ENCODE measurements around the gene DIABLO. TPM values are rescaled to one million over a fixed set of nuclear protein-coding genes. Genes with fewer than 3 reads are reported as not detected.
"Not testable (repeated sequence)": the region's sequence is repeated elsewhere in the genome, so short reads cannot be mapped to it uniquely, and the experiment has no call there.

Gene DIABLO
- polyA plus RNA-seq (2013): 36.1 TPM

DNA sequence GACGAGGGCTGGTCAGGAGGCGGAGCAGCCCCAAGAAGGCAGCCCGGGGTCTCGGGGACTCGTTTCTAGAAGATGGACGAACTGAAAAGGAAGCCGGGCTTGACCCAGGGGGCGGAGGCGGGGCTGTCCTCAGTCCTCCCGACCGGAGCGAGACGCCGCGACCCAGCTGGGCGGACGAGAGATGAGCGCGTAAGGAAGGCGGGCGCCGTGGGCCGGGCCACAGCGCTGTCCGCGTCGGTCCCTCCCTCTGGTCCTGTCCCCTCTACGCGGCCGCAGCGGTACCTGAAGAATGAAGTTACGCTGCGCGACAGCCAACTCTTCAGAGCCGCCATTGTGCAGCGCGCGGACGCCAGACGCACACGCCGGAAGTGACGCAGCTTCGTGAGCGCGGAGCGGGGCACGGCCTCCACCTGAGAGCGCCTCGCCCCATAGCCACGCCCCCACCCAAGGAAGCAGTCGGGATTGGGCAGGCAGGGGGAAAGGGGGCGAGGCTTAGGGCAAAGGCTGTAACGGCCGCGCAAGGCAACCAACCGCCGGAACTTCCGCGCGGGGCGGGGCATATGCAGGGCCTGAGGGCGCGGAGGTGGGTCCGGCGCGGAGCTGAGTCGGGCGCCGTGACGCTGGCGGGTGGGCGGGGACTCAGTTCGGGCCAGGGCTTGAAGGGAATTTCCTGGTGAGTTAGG lies at the start of gene DIABLO:
Gene DIABLO (minus strand): TSS at position 370 of the 683 bp plus-strand sequence. CDS start 38 bp downstream, at position 332.
- Histone ChIP-seq H3K9me3 (ENCODE audit: control extremely low read depth in 1 of 5, control insufficient read depth in 4 of 5, insufficient read depth in 2 of 5, low read depth in 1 of 5, low read length in 4 of 5) (no peaks in the 10 kb centered on the region), H3K4me1 (ENCODE audit: control extremely low read depth in 1 of 4, control insufficient read depth in 4 of 4, insufficient read depth in 4 of 4, low read length in 3 of 4) (peaks cover 0 to 29% (median 21%) of the 10 kb centered on the region in 4 experiments), H3K27me3 (replicated peaks in 2 of 5; ENCODE audit: control insufficient read depth in 4 of 5, insufficient read depth in 5 of 5, low read length in 4 of 5) (no peaks in the 10 kb centered on the region), H3K27ac (ENCODE audit: insufficient read depth in 1 of 2, low read depth in 1 of 2, low read length in 2 of 2, poor library complexity in 1 of 2, severe bottlenecking in 2 of 2) (peak within 1 kb of the TSS; percentile 89 to 94), H3K4me3 (ENCODE audit: control insufficient read depth in 1 of 7, extremely low read depth in 1 of 7, insufficient read depth in 4 of 7, low read depth in 2 of 7, low read length in 6 of 7) (peak within 1 kb of the TSS; percentile 74 to 99 (median 96)), H3K36me3 (ENCODE audit: control insufficient read depth in 4 of 4, insufficient read depth in 4 of 4, low read length in 3 of 4) (peaks cover 6 to 40% (median 29%) of the 10 kb centered on the region in 4 experiments)
- POLR2A ChIA-PET: interaction anchor here (0.8 to 1.1 kb wide), 6 partner anchors 11 to 94 kb away, joined by 3 to 4 read pairs (median 3); partner anchors contain the start of gene VPS33A
- DNase-seq: peak; percentile 99 to 100 (median 100)
- WGBS (ENCODE audit: insufficient coverage): under 1% methylated on average over 63 of the region's 74 CpGs
- CTCF ChIA-PET: interaction anchor here (1.1 to 1.2 kb wide), 2 partner anchors 36 to 130 kb away, joined by 3 read pairs; no protein-coding TSS in a partner anchor

DNA sequence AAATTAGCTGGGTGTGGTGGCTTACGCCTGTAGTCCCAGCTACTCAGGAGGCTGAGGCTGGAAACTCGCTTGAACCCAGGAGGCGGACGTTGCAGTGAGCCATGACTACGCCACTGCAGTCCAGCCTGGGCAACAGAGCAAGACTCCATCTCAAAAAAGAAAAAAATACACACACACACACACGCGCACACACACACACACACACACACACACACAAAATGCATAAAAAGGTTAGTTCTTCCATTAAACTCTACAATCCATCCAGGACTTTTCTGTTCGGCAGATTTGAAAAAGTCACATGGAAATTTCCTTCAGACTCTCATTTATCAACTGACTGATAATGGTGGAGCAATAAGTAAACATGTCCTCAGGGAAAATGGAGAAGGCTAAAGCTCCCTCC lies 49.6 kb upstream of the DIABLO start:
- no peaks in the 10 kb centered on the region for H3K9me3 ChIP-seq (ENCODE audit: control extremely low read depth in 1 of 5, control insufficient read depth in 4 of 5, insufficient read depth in 2 of 5, low read depth in 1 of 5, low read length in 4 of 5)
- H3K27ac ChIP-seq (ENCODE audit: insufficient read depth in 1 of 2, low read depth in 1 of 2, low read length in 2 of 2, poor library complexity in 1 of 2, severe bottlenecking in 2 of 2): no peak overlapping the region
- peaks cover 0 to 1% (median 0%) of the 10 kb centered on the region in 4 experiments for H3K4me1 ChIP-seq (ENCODE audit: control extremely low read depth in 1 of 4, control insufficient read depth in 4 of 4, insufficient read depth in 4 of 4, low read length in 3 of 4)
- no peaks in the 10 kb centered on the region for H3K27me3 ChIP-seq (replicated peaks in 2 of 5; ENCODE audit: control insufficient read depth in 4 of 5, insufficient read depth in 5 of 5, low read length in 4 of 5)
- H3K4me3 ChIP-seq (ENCODE audit: control insufficient read depth in 1 of 7, extremely low read depth in 1 of 7, insufficient read depth in 4 of 7, low read depth in 2 of 7, low read length in 6 of 7): no peak overlapping the region
- peaks cover 6 to 39% (median 21%) of the 10 kb centered on the region in 4 experiments for H3K36me3 ChIP-seq (ENCODE audit: control insufficient read depth in 4 of 4, insufficient read depth in 4 of 4, low read length in 3 of 4)
- 100% methylated on average over 1 of the region's 8 CpGs for WGBS (ENCODE audit: insufficient coverage)
- ChIA-PET CTCF (no interaction called here), POLR2A (interaction anchor here (0.7 kb wide), 1 partner anchor 124 kb away, joined by 3 read pairs; no protein-coding TSS in a partner anchor)
- DNase-seq: no peak

DNA sequence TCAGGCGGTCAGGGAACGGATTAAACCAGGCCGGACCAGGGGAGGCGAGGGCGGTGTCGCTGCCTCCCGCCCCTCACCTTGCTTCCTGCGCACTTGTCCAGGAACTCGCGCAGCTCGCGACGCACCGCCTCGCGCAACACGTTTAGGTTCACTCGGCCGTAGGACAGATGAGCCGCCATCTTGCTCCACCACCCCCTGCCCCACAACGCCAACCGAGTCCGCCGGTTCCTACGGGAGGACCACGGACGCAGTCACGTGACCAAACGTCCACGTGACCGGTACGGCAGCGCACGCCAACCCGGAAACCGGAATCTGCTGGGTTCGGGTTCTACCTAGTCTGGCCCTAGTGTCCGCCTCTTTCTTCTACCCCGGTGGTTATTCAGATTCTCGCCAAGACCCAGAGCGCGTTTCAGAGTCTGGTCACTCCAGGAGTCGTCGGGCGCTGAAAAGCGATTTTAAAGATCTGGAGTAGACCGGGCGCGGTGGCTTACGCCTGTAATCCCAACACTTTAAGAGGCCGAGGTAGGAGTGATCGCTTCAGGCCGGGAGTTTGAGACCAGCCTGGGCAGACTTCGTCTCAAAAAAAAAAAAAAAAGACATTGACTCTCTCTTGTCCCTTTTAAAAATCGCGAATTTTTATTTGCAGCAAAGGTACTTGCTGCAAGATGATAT lies 40.5 kb upstream of the DIABLO start, which contains the start of gene VPS33A:
Gene VPS33A (minus strand): TSS at position 265 of the 672 bp plus-strand sequence. CDS start 86 bp downstream, at position 179.
- peak within 1 kb of the TSS; percentile 88 to 94 for H3K27ac ChIP-seq (ENCODE audit: insufficient read depth in 1 of 2, low read depth in 1 of 2, low read length in 2 of 2, poor library complexity in 1 of 2, severe bottlenecking in 2 of 2)
- no peaks in the 10 kb centered on the region for H3K9me3 ChIP-seq (ENCODE audit: control extremely low read depth in 1 of 5, control insufficient read depth in 4 of 5, insufficient read depth in 2 of 5, low read depth in 1 of 5, low read length in 4 of 5)
- H3K4me3 ChIP-seq (ENCODE audit: control insufficient read depth in 1 of 7, extremely low read depth in 1 of 7, insufficient read depth in 4 of 7, low read depth in 2 of 7, low read length in 6 of 7): peak within 1 kb of the TSS; percentile 76 to 99 (median 91)
- H3K36me3 ChIP-seq (ENCODE audit: control insufficient read depth in 4 of 4, insufficient read depth in 4 of 4, low read length in 3 of 4): peaks cover 3 to 17% (median 7%) of the 10 kb centered on the region in 4 experiments
- H3K4me1 ChIP-seq (ENCODE audit: control extremely low read depth in 1 of 4, control insufficient read depth in 4 of 4, insufficient read depth in 4 of 4, low read length in 3 of 4): peaks cover 11 to 16% (median 13%) of the 10 kb centered on the region in 4 experiments
- H3K27me3 ChIP-seq (replicated peaks in 2 of 5; ENCODE audit: control insufficient read depth in 4 of 5, insufficient read depth in 5 of 5, low read length in 4 of 5): no peaks in the 10 kb centered on the region
- CTCF ChIA-PET: interaction anchor here (1.0 kb wide), 1 partner anchor 21 kb away, joined by 3 read pairs; no protein-coding TSS in a partner anchor
- 0% methylated on average over 55 of the region's 56 CpGs for WGBS (ENCODE audit: insufficient coverage)
- POLR2A ChIA-PET: interaction anchor here (1.4 kb wide), 1 partner anchor 41 kb away, joined by 3 read pairs; the partner anchor contains the start of gene DIABLO
- DNase-seq: peak; percentile 98 to 99 (median 98)

DNA sequence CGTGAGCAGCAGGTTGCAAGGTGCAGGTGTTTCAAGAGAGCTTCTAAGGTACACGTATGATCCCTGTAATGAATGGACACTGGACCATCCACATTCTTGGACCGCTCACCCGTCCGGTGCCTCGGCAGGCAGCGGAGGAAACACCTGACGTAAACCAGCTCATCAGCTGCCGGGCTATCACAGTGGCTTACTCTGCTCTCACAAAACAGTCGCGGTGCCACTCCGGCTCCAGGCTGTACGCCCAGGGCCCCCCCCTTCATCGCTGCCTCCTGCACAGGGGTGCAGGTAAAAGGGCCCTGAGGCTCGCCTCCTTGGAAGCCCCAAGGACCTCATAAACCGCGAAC lies 40.0 kb upstream of the DIABLO start:
- under 1% methylated on average over 16 of the region's 17 CpGs for WGBS (ENCODE audit: insufficient coverage)
- H3K27me3 ChIP-seq (replicated peaks in 2 of 5; ENCODE audit: control insufficient read depth in 4 of 5, insufficient read depth in 5 of 5, low read length in 4 of 5): no peaks in the 10 kb centered on the region
- peak overlapping the region; percentile 88 to 94 for H3K27ac ChIP-seq (ENCODE audit: insufficient read depth in 1 of 2, low read depth in 1 of 2, low read length in 2 of 2, poor library complexity in 1 of 2, severe bottlenecking in 2 of 2)
- no peaks in the 10 kb centered on the region for H3K9me3 ChIP-seq (ENCODE audit: control extremely low read depth in 1 of 5, control insufficient read depth in 4 of 5, insufficient read depth in 2 of 5, low read depth in 1 of 5, low read length in 4 of 5)
- POLR2A ChIA-PET: interaction anchor here (1.4 kb wide), 1 partner anchor 40 kb away, joined by 3 read pairs; the partner anchor contains the start of gene DIABLO
- peak overlapping the region; percentile 76 to 99 (median 91) for H3K4me3 ChIP-seq (ENCODE audit: control insufficient read depth in 1 of 7, extremely low read depth in 1 of 7, insufficient read depth in 4 of 7, low read depth in 2 of 7, low read length in 6 of 7)
- DNase-seq: peak in 1 of 3 donors; percentile 8
- CTCF ChIA-PET: no interaction called here
- peaks cover 11 to 16% (median 13%) of the 10 kb centered on the region in 4 experiments for H3K4me1 ChIP-seq (ENCODE audit: control extremely low read depth in 1 of 4, control insufficient read depth in 4 of 4, insufficient read depth in 4 of 4, low read length in 3 of 4)
- H3K36me3 ChIP-seq (ENCODE audit: control insufficient read depth in 4 of 4, insufficient read depth in 4 of 4, low read length in 3 of 4): peaks cover 2 to 22% (median 11%) of the 10 kb centered on the region in 4 experiments

DNA sequence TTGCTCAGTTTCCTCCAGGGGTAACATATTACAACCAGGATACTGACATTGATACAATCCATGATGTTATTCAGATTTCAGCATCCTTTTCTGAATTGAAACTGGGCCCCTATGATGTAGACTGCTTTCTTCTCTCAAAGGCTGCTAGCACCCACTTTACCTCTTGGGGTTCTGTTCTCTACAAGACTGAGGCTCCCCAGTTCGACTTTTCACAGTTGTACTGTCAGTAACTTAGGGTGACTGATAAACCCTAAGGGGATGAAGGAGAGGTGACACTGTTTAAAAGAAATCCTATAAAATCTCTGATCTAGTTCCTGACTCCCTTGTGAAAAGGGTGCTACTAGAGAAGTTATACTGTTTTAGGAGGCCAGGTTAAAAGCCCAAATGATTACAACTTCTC lies 39.6 kb upstream of the DIABLO start:
- Histone ChIP-seq H3K36me3 (ENCODE audit: control insufficient read depth in 4 of 4, insufficient read depth in 4 of 4, low read length in 3 of 4) (peaks cover 2 to 24% (median 11%) of the 10 kb centered on the region in 4 experiments), H3K27ac (ENCODE audit: insufficient read depth in 1 of 2, low read depth in 1 of 2, low read length in 2 of 2, poor library complexity in 1 of 2, severe bottlenecking in 2 of 2) (peak overlapping the region; percentile 88 to 94), H3K9me3 (ENCODE audit: control extremely low read depth in 1 of 5, control insufficient read depth in 4 of 5, insufficient read depth in 2 of 5, low read depth in 1 of 5, low read length in 4 of 5) (no peaks in the 10 kb centered on the region), H3K27me3 (replicated peaks in 2 of 5; ENCODE audit: control insufficient read depth in 4 of 5, insufficient read depth in 5 of 5, low read length in 4 of 5) (no peaks in the 10 kb centered on the region), H3K4me1 (ENCODE audit: control extremely low read depth in 1 of 4, control insufficient read depth in 4 of 4, insufficient read depth in 4 of 4, low read length in 3 of 4) (peaks cover 11 to 16% (median 13%) of the 10 kb centered on the region in 4 experiments), H3K4me3 (ENCODE audit: control insufficient read depth in 1 of 7, extremely low read depth in 1 of 7, insufficient read depth in 4 of 7, low read depth in 2 of 7, low read length in 6 of 7) (peak overlapping the region; percentile 76 to 99 (median 91))
- CTCF ChIA-PET: no interaction called here
- no CpG with 5 or more reads among the region's 1 CpG for WGBS (ENCODE audit: insufficient coverage)
- POLR2A ChIA-PET: interaction anchor here (1.4 kb wide), 1 partner anchor 40 kb away, joined by 3 read pairs; the partner anchor contains the start of gene DIABLO
- peak in 2 of 3 donors; percentile 30 to 45 for DNase-seq

DNA sequence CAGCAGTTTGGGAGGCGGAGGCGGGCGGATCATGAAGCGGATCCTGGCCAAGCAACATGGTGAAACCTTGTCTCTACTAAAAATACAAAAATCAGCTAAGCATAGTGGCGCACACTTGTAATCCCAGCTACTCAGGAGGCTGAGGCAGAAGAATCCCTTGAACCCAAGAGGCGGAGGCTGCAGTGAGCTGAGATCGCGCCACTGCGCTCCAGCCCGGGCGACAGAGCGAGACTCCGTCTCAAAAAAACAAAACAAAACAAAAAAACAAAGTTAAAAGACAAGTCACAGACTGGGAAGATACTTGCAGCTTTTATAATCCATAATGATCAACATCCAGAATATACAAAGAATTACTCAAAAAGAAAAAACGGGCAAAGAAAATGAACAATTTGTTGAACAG lies 34.9 kb upstream of the DIABLO start:
- POLR2A ChIA-PET: interaction anchor here (0.6 kb wide), 1 partner anchor 32 kb away, joined by 3 read pairs; no protein-coding TSS in a partner anchor
- DNase-seq; CTCF ChIA-PET; H3K4me3 ChIP-seq (ENCODE audit: control insufficient read depth in 1 of 7, extremely low read depth in 1 of 7, insufficient read depth in 4 of 7, low read depth in 2 of 7, low read length in 6 of 7); H3K27ac ChIP-seq (ENCODE audit: insufficient read depth in 1 of 2, low read depth in 1 of 2, low read length in 2 of 2, poor library complexity in 1 of 2, severe bottlenecking in 2 of 2); H3K27me3 ChIP-seq (replicated peaks in 2 of 5; ENCODE audit: control insufficient read depth in 4 of 5, insufficient read depth in 5 of 5, low read length in 4 of 5); H3K4me1 ChIP-seq (ENCODE audit: control extremely low read depth in 1 of 4, control insufficient read depth in 4 of 4, insufficient read depth in 4 of 4, low read length in 3 of 4); H3K9me3 ChIP-seq (ENCODE audit: control extremely low read depth in 1 of 5, control insufficient read depth in 4 of 5, insufficient read depth in 2 of 5, low read depth in 1 of 5, low read length in 4 of 5): not testable (repeated sequence)
- peaks cover 12 to 63% (median 29%) of the 10 kb centered on the region in 4 experiments for H3K36me3 ChIP-seq (ENCODE audit: control insufficient read depth in 4 of 4, insufficient read depth in 4 of 4, low read length in 3 of 4)
- WGBS (ENCODE audit: insufficient coverage): 93% methylated on average over 4 of the region's 14 CpGs
